ENCODE data around the gene FOXL2NB. TPM values are rescaled to one million over a fixed set of nuclear protein-coding genes. Genes with fewer than 3 reads are reported as not detected.

The FOXL2NB gene
- total and polyA plus RNA-seq, 2 of the 13 experiments (the other 11 are each of a cell fraction or from before 2014, with no cell fraction given): not detected

GRCh38 chr3:138915503-138916498 lies 31.2 kb upstream of the FOXL2NB start (continued):
- TF ChIP-seq NFIB (CRISPR knock-in tag; IDR thresholded peaks at IDR 0.05; ENCODE audit: borderline replicate concordance) (no peak), RELA (CRISPR knock-in tag; IDR thresholded peaks at IDR 0.05) (no peak), ELF4 (CRISPR knock-in tag; IDR thresholded peaks at IDR 0.05; ENCODE audit: borderline replicate concordance) (no peak), SRF (IDR thresholded peaks at IDR 0.05; ENCODE audit: low read depth, low read length) (no peak), MLLT10 (CRISPR knock-in tag; IDR thresholded peaks at IDR 0.05) (no peak), ATRX (CRISPR knock-in tag; IDR thresholded peaks at IDR 0.05; ENCODE audit: borderline replicate concordance) (no peak), AFF4 (CRISPR knock-in tag; IDR thresholded peaks at IDR 0.05) (no peak), ZNF337 (CRISPR knock-in tag; IDR thresholded peaks at IDR 0.05; ENCODE audit: borderline replicate concordance, low read depth) (peak; percentile 55; the same call in 1 of the 2 replicates), ZNF761 (CRISPR knock-in tag; conservative IDR thresholded peaks at IDR 0.05) (no peak), ZNF83 (CRISPR knock-in tag; IDR thresholded peaks at IDR 0.05; ENCODE audit: borderline replicate concordance) (no peak), ZNF441 (CRISPR knock-in tag; IDR thresholded peaks at IDR 0.05; ENCODE audit: borderline replicate concordance) (no peak), SP2 (CRISPR knock-in tag; IDR thresholded peaks at IDR 0.05) (0 out of 2 replicates have a peak, but pooled peaks have one; percentile 36), ZNF816 (CRISPR knock-in tag; IDR thresholded peaks at IDR 0.05; ENCODE audit: borderline replicate concordance) (no peak), RFXANK (CRISPR knock-in tag; IDR thresholded peaks at IDR 0.05) (no peak), ZKSCAN1 (IDR thresholded peaks at IDR 0.05; ENCODE audit: low read length) (no peak), NFE2L1 (CRISPR knock-in tag; IDR thresholded peaks at IDR 0.05; ENCODE audit: borderline replicate concordance) (no peak), AGO2 (optimal IDR thresholded peaks at IDR 0.05; ENCODE audit: low read depth, low read length) (no peak), ZNF280D (CRISPR knock-in tag; IDR thresholded peaks at IDR 0.05) (0 out of 2 replicates have a peak, but pooled peaks have one; percentile 76), ZNF530 (CRISPR knock-in tag; IDR thresholded peaks at IDR 0.05; ENCODE audit: low read depth) (no peak), PCBP2 (optimal IDR thresholded peaks at IDR 0.05; ENCODE audit: low read depth, low read length, poor library complexity, severe bottlenecking) (no peak)
- TF ChIP-seq, protein P1, sequence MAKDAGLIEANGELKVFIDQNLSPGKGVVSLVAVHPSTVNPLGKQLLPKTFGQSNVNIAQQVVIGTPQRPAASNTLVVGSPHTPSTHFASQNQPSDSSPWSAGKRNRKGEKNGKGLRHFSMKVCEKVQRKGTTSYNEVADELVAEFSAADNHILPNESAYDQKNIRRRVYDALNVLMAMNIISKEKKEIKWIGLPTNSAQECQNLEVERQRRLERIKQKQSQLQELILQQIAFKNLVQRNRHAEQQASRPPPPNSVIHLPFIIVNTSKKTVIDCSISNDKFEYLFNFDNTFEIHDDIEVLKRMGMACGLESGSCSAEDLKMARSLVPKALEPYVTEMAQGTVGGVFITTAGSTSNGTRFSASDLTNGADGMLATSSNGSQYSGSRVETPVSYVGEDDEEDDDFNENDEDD (CRISPR knock-in tag; IDR thresholded peaks at IDR 0.05; ENCODE audit: borderline replicate concordance): peak; percentile 37; the same call in 1 of the 2 replicates

All from HepG2 (cell line).